IPS DF 4.7 (cell line): ENCODE measurements around the gene THADA.
"Not testable (repeated sequence)": the region's sequence is repeated elsewhere in the genome, so short reads cannot be mapped to it uniquely, and the experiment has no call there.

ENCODE experiments used
- DNase-seq: peaks from one replicate; pipeline ENCODE4 v3.0.0-alpha.2; 2013; ENCODE audit warnings: low spot score; ENCODE audit errors: extremely low read depth

The THADA gene

DNA sequence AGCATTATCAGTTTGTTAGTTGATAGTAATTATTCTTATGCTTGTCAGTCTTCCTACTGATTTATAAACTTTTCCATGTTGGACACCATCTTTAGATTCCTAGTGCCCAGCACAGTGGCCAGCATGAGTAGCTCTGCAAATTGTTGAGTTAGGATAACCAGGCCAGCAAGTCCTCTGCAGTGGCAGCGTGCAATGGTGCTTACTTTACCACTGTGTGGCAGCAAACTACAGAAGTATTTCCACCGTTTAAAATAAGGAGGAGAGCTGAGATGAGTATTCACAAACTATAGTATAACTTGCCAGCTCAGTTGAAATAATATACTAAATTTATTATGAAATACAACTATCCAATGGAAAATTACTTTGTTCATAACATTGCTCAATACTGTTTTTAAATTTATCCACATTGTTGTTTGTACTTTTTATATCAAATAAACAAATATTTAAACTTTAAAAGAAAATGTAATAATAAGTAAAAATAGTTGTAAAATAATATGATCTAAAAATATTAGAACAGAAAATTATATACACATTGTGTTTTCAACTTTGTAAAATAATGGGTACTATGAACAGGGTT lies 9.3 kb upstream of the THADA start:
- DNase-seq = no peak

DNA sequence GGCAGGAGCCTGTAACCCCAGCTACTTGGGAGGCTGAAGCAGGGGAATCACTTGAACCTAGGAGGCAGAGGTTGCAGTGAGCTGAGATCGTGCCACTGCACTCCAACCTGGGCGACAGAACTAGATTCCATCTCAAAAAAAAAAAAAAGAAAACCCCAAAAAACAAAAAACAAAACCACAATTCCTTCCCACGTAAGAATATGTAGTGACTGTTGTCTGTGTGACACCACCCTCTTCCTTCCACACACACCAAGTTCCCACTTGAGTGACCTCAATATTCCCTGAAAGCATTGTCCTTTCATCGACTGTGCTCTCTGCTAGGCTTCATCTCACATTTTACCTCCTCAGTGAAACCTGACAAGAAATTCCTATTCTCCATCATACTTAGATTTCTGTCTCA lies 8.8 kb upstream of the THADA start:
- DNase-seq = no peak

DNA sequence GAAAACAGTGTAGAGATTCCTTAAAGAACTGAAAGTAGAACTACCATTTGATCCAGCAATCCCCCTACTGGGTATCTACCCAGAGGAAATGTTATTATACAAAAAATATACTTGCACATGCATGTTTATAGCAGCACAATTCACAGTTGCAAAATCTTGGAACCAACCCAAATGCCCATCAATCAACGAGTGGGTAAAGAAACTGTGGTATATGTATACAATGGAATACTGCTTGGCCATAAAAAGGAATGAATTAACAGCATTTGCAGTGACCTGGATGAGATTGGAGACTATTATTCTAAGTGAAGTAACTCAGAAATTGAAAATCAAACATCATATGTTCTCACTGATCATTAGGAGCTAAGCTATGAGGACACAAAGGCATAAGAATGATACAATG lies 4.8 kb upstream of the THADA start:
- DNase-seq = not testable (repeated sequence)

DNA sequence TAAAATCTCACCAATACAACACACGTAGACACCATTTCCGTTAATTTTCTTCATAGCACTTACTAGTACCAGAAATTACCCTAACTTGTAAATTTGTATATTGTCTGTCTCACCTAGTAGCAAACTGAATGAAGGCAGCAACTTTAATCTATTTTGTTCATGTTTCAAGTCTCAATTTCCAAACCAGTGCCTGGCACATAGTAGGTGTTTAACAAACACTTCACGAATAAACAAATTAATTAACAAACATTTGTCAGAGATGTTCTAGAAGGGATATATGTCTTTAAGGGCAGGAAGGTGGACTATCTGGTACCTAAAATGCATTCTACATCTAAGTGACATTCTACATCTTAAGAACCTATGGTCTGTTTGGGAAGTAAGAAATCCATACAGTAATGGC lies 963 bp downstream of the THADA start:
- DNase-seq = no peak

DNA sequence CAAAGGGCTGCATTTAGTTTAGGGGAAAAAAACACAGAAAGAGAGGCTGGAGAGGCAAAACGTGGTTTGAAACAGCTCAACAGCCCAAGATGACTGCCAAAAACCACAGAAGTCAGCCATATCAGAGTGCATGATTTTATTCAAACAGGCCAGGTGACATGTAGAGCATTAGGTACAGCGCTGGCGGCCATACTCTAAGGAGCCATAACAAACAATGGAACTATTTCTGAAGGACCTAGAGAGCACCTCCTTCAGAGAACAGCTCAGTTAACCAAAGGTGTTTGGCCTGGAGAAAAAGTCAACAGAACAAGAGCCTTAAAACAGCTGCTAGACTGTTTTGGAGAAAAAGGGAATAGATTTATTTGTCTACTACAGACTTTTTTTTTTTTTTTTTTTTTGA lies 2.6 kb downstream of the THADA start:
- DNase-seq = no peak

DNA sequence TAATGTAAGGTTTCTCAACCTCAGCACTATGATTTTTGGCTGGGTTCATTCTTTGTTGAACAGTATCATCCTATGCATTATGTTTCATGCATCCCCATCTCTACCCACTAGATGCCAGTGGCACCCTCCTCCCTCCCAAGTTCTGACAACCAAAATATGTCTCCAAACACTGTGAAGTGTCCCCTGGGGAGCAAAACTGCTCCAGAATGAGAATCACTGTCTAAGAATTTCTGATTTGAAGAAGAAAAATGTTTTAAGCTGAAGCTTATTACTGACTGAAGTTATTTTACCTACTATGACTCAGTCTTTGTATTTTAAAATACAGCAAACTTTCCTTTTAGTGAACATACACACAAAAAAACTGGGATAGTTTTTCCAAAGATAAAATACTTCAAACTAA lies 3.4 kb downstream of the THADA start:
- DNase-seq = no peak

DNA sequence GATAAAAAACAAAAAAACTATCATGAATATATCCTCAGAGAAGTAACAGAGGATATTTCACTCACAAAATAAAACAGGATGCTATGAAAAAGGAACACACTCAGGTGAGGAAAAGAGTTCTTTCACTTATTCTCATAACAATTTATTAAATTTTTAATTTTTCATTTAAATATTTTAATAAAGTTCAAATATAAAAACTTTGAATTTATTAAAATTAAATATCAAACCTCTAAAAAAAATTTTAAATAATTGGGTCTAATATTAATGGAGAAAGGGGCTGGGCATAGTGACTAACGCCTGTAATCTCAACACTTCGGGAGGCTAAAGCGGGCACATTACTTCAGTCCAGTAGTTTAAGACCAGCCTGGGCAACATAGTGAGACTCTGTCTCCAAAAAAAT lies 10.1 kb downstream of the THADA start:
- no peak for DNase-seq

DNA sequence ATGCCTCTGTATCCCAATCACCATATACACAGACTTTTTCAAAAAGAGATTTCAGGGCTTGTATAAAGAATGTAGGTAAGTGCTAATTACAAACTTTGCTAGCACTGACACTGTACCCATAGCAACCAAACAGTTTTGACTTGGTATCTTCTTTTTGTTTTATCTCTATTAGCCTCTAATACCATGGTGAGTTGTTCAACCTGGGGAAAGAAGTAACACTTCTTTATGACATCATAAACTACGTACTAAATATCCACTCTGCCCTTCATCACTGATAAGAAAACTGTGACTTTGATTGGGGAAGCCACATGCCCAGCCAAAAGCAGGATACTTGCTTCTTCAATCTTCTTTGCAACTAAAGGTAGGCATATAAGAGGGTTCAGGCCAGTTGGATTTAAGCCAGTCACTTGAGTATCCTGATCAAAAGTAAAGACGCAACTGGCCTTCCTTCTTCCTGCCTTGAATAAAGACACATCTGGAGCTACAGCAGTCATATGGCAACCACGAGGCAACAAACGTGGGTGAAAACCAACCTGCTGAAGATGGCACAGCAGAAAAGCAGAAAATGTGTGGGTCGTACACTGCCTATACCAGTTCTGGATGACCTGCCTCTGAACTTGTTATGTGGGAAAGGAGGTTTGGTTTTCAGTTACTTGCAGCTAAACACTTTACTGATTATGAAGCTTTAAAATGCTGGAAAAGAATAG lies 16.4 kb downstream of the THADA start:
- DNase-seq = no peak

DNA sequence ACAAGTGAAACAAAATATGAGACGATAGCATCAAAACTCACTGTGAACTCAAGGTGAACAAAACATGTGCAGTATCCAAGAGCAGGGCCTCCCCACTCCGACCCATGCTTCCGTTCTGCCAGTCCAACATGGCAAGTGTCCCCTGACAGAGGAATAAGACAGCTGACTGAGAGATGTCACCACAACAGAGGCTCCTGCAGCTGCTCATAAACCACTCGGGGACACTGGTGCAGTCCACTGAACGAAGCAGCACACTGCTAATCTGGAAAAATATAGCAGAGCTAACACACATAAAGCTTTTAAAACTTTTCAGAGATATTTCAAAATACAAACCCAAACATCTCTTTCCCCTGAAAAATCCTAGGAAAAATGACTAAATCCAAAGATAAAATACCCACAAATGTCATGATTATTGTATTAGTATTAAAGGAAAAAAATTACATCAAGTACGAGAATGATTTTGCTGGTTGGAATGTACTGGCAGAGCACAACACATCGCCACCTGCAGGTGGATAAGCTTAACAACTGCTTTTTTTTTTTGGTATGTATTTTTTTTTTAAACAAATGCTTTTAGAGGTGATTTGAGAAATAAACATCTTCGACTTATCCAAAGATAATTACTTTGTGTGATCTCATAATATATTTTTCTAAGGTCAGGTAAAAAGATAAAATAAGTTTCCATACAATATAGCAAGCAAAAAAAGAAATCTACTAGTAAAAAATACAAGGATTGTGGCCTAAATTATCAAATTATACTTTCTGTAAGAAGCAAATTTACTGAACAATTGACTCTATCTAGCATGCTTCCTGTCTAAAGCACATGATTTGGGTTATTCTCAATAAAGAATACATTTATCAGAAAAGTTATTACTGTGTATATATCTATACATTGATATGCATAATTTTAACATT lies 18.6 kb downstream of the THADA start:
- DNase-seq = no peak

DNA sequence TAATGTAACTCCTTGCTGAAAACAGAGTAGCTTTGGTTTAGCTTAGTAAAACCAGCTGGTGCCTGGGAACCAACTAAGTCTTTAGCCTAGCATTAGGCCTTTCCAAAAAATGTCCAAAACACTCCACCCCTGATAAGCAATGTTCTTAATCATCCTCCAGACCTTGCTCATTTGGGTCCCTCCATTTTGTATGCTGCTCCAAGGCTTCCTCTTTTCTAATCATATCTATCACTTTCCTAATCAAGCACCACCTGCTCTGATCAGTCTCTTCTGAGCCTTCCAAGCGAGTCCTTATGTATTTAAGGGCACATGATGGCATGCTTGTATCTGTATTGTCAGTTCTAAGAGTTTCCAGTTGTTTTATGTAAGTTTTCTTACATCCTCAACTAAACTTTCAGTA lies 23.6 kb downstream of the THADA start:
- no peak for DNase-seq

DNA sequence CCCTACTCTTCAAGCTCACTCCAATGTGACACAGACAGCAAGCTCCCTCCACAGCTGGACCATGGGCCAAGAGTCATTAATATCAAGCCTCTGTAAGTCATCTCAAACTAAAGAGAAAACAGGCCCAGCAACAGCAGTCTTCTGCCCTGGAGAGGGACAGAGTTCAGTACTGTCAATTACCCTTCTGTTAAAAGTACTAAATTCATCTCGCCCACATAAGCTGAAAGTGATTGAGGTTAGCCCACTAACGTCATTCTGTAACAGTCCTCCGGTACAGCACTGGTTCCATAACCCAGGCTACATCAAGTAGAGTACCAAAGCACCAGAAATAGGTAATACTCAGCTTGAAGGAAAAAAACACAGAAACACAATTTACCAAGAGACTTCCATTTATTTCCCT lies 25.9 kb downstream of the THADA start:
- no peak for DNase-seq

DNA sequence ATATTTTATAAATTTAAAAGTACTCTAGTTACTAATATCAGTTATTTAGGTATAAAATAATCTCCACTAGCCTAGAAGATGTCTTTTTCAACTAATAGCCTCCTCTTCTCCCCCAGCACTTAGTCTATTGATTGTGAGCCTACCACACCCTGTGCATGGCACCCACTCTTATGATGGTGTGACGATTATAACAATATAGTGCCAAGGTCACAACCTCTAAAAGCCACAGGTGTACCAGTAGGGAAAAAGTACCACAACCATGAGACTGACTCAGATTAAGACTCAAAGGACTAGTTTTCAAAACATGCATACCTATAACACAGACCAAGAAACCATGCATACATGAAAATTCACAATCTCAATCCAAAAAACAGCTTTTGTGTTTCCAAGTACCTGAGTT lies 27.6 kb downstream of the THADA start:
- no peak for DNase-seq

DNA sequence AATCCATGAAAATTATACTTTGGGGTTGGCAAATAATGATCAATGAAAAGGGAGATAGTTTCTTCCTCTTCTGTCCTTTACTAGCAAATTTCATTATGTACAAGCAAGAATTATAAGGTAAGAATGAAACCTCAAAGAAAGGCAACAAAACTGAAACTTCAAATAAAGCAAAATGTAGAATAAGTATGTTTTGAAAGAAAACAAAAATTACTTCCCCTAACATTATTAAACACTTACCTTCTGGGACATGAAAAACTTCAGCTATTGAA lies 29.4 kb downstream of the THADA start:
- no peak for DNase-seq

DNA sequence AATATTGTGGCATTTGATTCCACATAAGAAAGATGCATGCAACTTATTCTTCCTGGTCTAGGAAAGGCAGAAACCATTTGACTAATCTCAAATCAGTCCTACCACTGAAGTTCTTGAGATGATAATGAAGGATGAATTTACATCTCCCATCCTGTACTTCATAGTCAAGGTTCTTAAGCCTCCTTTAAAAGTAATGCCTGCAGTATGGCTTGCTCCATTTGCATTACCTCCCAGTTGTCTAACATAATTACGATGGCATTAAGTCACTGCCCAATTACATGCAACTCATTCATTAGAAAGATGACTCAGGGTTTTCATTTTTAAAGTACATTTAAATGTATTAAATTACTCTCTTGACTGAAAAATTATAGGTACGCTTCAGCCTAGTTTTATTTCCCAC lies 32.2 kb downstream of the THADA start:
- no peak for DNase-seq

DNA sequence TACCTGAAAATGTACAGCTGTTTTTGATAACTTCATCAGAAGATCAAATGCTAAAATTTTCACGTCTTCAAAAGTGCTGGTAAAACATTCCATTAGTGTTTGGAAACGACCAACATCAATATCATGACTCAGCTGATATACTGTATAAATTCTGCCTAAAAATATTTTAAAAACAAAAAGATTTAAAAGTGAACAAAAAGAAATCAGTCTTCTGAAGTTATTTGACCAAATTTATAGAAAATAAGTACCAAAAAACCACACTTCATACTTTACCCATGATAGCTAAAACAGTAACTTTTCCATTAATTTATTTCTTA lies 35.6 kb downstream of the THADA start:
- no peak for DNase-seq

DNA sequence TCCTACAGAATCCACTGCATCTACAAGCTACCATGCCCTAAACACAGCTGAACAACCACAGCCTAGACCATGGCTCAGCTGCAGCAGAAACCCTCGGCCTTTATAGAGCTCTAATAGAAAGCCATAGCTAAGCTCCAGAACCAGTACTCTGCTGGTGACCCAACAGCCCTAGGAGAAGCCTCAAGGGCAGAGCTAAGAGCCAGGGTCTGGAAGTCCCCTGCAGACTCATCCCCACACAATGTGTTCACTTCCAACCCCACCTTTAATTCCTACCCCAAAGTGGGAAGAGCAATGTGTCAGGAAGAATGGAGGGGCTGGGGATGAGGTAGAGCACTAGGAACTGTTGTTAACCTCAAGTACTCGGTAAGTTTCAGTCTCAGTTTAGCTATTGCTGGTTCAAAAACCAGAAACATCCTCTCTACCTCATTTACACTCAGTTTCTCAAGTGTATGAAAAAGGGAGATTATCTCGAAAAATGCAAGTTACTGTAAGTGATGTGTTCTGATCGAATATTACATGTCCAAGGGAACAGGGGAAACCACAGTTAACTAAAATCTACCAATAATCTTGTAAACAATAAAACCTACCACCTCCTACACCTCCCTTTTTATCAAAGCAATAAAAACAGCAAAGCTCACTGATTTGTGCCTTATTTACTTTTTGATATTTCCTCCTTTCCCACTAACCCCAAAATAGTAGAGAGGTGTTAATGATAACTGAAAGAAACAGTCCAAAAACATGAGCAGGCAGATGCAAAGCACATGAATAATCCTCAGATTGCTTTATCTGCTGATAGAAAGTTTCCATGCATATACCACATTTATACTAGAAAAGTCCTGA lies 36.2 kb downstream of the THADA start:
- no peak for DNase-seq

DNA sequence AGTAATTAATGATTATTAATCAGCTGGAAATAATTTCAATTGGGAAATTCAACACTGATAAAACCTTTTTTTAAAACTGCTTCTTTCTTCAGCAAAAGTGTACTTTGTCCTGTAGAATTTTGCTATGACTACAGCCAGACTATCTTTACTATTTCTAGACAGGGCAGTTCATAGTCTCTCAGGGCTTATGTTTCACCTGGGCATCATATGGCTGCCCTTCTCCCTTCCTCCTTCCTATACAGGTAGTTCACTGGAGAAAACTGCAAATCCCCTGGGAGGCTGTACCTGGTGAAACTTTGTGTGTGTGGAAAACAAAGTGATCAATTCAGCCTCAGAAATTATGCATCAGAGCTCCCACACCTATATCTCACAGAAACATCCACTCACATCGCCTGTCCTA lies 38.6 kb downstream of the THADA start:
- DNase-seq = no peak

DNA sequence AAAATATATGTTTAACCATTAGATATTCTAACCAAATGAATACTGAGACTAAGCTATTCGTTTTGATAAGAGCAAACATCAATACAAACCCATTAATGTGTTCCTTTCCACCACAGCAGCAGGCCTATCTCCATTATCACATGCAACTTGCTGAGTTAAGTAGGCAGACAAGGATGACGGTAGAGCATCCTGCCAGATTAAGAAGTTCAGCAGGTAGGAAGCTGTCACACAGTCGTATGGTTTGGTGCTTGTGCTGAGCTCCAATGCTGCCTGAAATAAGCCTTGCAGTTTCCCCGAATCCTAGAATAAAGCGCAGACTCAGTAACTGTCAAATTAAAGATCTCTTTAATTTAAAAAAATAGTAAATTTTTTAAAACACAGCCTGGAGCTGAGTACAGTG lies 39.6 kb downstream of the THADA start:
- DNase-seq = no peak

DNA sequence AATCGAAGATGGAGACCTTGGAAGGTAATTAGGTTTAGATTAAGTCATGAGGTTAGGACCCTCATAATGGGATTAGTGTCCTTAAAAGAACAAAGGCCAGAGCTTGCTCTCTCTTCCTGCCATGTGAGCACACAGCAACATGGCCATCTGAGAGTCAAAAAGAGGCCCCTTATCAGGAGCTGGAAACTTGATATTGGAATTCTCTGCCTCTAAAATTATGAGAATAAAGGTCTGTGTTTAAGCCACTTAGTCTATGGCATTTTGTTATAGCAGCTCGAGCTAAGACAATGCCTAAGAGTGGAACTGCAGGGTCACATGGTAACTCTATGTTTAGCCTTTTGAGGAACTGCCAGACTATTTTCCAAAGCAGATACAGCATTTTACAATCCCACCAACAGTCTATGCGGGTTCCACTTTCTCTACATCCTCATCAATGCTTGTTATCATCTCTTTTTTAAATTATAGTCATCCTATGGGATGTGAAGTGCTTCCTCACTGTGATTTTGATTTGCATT lies 42.4 kb downstream of the THADA start:
- no peak for DNase-seq

DNA sequence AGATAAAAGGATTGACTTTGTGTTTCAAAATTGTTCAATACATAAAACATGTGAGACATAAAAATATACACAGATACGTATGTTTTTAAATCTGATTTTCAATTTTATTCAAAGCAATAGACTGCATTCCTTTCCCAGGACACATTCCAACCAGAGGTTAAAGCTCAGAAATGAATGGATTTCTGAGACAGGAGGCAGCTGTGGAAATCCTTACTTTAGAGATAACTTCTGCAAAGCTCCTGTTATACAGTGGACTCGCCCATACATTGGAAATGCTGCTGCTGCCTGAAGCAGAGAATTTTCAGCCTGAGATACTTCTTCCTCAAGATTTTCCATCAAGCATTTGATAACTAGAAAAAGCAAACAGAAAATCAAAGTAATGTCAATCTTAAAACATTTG lies 43.8 kb downstream of the THADA start:
- DNase-seq = no peak

DNA sequence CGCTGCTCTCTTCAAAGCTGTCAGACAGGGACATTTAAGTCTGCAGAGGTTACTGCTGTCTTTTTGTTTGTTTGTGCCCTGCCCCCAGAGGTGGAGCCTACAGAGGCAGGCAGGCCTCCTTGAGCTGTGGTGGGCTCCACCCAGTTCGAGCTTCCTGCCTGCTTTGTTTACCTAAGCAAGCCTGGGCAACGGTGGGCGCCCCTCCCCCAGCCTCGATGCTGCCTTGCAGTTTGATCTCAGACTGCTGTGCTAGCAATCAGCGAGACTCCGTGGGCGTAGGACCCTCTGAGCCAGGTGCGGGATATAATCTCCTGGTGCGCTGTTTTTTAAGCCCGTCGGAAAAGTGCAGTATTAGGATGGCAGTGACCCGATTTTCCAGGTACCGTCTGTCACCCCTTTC lies 47.5 kb downstream of the THADA start:
- DNase-seq = not testable (repeated sequence)
